HepG2 (cell line): ENCODE measurements around the gene PCDHA7. TPM values are rescaled to one million over a fixed set of nuclear protein-coding genes. Genes with fewer than 3 reads are reported as not detected.

Experiments
- CEBPB ChIP-seq: IDR thresholded peaks from 2 replicates; pipeline ENCODE4 v1.6.1; 2011; ENCODE audit warnings: low read depth, low read length, improper control_type of control experiment, borderline replicate concordance
- EEA1 ChIP-seq: sonication (generic); formaldehyde crosslinking; IDR thresholded peaks from 2 replicates; pipeline ENCODE4 v1.5.1; 2020; ENCODE audit warnings: mild to moderate bottlenecking, missing genetic modification reagents, borderline replicate concordance
- GABPA ChIP-seq, 2 experiments: IDR thresholded peaks; 2 replicates each; pipeline ENCODE4 v1.6.1; 2011 to 2016; ENCODE audit warnings: low read depth in 2 of 2, low read length in 1 of 2, missing biosample characterization in 1 of 2, missing genetic modification characterization in 1 of 2
- HNRNPLL ChIP-seq: fragments of 200-400 bp; formaldehyde crosslinking; IDR thresholded peaks from 2 replicates; pipeline ENCODE4 v1.6.1; 2017; ENCODE audit warnings: mild to moderate bottlenecking, low read depth, low read length; ENCODE audit not compliant: poor library complexity, severe bottlenecking
- KDM3A ChIP-seq: IDR thresholded peaks from 2 replicates; pipeline ENCODE4 v1.6.1; 2018; ENCODE audit warnings: low read depth, missing compliant biosample characterization
- SMYD3 ChIP-seq: sonication (generic); formaldehyde crosslinking; IDR thresholded peaks from 2 replicates; pipeline ENCODE4 v1.8.1; 2023; ENCODE audit warnings: mild to moderate bottlenecking, missing genetic modification reagents
- ZNF160 ChIP-seq: sonication (generic); formaldehyde crosslinking; IDR thresholded peaks from 2 replicates; pipeline ENCODE4 v1.8.0; 2022; ENCODE audit warnings: mild to moderate bottlenecking, inconsistent platforms, missing genetic modification reagents
- ZNF432 ChIP-seq: sonication (generic); formaldehyde crosslinking; IDR thresholded peaks from 2 replicates; pipeline ENCODE4 v1.5.0; 2020; ENCODE audit warnings: missing genetic modification reagents, mild to moderate bottlenecking, borderline replicate concordance
- polyA plus RNA-seq, 8 experiments: library from polyadenylated mRNA; depleted of rRNA in 3 of 8; stranded (reverse) in 7 of 8; unstranded in 1 of 8; fragments of >200 nt; fragmentation: Illumina TruSeq in 4 of 8; extraction: Trizol in 4 of 8; gene quantifications; 2 replicates each; pipeline versions ENCODE4 v1.2.1 to v1.2.3, GENCODE V29; 2011 to 2016; ENCODE audit warnings: low read depth in 4 of 8, missing spikeins in 1 of 8, mixed read lengths in 1 of 8; ENCODE audit not compliant: insufficient read depth in 1 of 8
- total RNA-seq, 5 experiments: library from RNA; depleted of rRNA; stranded (reverse); fragments of >200 nt; fragmentation: Illumina TruSeq; extraction: Trizol; gene quantifications; 2 replicates each; pipeline ENCODE4 v1.2.3, GENCODE V29; 2016; ENCODE audit warnings: low read depth in 1 of 5
- TF ChIP-seq, protein P1 (sequence below): sonication (generic); formaldehyde crosslinking; IDR thresholded peaks from 2 replicates; pipeline ENCODE4 v1.4.0; 2020; ENCODE audit warnings: missing genetic modification reagents
- TF ChIP-seq, protein P2 (sequence below): sonication (generic); formaldehyde crosslinking; IDR thresholded peaks from 2 replicates; pipeline ENCODE4 v1.8.0; 2022; ENCODE audit warnings: missing genetic modification reagents, mild to moderate bottlenecking, moderate library complexity, borderline replicate concordance
- TF ChIP-seq, protein P3 (sequence below): sonication (generic); formaldehyde crosslinking; IDR thresholded peaks from 2 replicates; pipeline ENCODE4; 2020; ENCODE audit warnings: missing genetic modification reagents, mild to moderate bottlenecking, borderline replicate concordance
- TF ChIP-seq, protein P4 (sequence below): sonication (generic); formaldehyde crosslinking; IDR thresholded peaks from 2 replicates; pipeline ENCODE4 v1.4.0; 2020; ENCODE audit warnings: mild to moderate bottlenecking, missing genetic modification reagents
- TF ChIP-seq, protein P5 (sequence below): sonication (generic); formaldehyde crosslinking; IDR thresholded peaks from 2 replicates; pipeline ENCODE4 v1.4.0; 2020; ENCODE audit warnings: missing genetic modification reagents

The PCDHA7 gene
- total and polyA plus RNA-seq, 2 of the 13 experiments (the other 11 are each of a cell fraction or from before 2014, with no cell fraction given): 0.49 to 0.53 TPM

DNA sequence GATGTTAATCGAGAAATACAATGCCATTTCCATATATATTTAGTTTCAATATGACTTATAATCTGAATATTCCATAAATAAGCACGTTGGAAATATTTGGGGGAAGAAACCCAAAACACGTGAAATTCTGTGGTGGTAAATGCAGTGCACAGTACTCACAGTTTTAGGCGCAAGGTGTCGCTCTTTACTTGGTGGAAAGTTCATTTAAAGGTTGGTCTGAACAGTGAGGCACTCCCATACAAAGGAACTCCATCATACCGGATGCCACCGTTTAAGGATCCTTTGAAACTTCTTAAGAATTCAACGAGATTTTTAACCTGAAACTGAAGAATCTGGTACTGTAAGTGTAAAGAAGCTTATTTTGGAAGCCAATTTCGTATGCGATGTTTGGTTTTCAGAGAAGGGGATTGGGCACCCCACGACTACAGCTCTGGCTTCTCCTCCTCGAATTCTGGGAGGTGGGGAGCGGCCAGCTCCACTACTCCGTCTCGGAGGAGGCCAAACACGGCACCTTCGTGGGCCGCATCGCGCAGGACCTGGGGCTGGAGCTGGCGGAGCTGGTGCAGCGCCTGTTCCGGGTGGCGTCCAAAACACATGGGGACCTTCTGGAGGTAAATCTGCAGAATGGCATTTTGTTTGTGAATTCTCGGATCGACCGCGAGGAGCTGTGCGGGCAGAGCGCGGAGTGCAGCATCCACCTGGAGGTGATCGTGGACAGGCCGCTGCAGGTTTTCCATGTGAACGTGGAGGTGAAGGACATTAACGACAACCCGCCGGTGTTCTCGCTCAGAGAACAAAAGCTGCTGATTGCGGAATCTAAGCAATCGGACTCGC is 34.9 kb downstream of the PCDHA7 start, which contains the start of gene PCDHA11 (continued):
- TF ChIP-seq, protein P1, sequence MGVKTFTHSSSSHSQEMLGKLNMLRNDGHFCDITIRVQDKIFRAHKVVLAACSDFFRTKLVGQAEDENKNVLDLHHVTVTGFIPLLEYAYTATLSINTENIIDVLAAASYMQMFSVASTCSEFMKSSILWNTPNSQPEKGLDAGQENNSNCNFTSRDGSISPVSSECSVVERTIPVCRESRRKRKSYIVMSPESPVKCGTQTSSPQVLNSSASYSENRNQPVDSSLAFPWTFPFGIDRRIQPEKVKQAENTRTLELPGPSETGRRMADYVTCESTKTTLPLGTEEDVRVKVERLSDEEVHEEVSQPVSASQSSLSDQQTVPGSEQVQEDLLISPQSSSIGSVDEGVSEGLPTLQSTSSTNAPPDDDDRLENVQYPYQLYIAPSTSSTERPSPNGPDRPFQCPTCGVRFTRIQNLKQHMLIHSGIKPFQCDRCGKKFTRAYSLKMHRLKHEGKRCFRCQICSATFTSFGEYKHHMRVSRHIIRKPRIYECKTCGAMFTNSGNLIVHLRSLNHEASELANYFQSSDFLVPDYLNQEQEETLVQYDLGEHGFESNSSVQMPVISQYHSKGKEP (CRISPR knock-in tag): no peak
- TF ChIP-seq EEA1 (CRISPR knock-in tag) (no peak), HNRNPLL (peak; percentile 22), CEBPB (peak; percentile 61; the same call in 1 of the 2 replicates), ZNF432 (CRISPR knock-in tag) (no peak), GABPA (IDR thresholded peaks at IDR 0.05; ENCODE audit: low read depth, low read length) (no peak), GABPA (CRISPR knock-in tag; IDR thresholded peaks at IDR 0.05; ENCODE audit: low read depth) (no peak), KDM3A (CRISPR knock-in tag) (no peak), ZNF160 (CRISPR knock-in tag) (no peak), SMYD3 (CRISPR knock-in tag) (no peak)
- TF ChIP-seq, protein P2, sequence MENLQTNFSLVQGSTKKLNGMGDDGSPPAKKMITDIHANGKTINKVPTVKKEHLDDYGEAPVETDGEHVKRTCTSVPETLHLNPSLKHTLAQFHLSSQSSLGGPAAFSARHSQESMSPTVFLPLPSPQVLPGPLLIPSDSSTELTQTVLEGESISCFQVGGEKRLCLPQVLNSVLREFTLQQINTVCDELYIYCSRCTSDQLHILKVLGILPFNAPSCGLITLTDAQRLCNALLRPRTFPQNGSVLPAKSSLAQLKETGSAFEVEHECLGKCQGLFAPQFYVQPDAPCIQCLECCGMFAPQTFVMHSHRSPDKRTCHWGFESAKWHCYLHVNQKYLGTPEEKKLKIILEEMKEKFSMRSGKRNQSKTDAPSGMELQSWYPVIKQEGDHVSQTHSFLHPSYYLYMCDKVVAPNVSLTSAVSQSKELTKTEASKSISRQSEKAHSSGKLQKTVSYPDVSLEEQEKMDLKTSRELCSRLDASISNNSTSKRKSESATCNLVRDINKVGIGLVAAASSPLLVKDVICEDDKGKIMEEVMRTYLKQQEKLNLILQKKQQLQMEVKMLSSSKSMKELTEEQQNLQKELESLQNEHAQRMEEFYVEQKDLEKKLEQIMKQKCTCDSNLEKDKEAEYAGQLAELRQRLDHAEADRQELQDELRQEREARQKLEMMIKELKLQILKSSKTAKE (CRISPR knock-in tag): no peak
- TF ChIP-seq, protein P3, sequence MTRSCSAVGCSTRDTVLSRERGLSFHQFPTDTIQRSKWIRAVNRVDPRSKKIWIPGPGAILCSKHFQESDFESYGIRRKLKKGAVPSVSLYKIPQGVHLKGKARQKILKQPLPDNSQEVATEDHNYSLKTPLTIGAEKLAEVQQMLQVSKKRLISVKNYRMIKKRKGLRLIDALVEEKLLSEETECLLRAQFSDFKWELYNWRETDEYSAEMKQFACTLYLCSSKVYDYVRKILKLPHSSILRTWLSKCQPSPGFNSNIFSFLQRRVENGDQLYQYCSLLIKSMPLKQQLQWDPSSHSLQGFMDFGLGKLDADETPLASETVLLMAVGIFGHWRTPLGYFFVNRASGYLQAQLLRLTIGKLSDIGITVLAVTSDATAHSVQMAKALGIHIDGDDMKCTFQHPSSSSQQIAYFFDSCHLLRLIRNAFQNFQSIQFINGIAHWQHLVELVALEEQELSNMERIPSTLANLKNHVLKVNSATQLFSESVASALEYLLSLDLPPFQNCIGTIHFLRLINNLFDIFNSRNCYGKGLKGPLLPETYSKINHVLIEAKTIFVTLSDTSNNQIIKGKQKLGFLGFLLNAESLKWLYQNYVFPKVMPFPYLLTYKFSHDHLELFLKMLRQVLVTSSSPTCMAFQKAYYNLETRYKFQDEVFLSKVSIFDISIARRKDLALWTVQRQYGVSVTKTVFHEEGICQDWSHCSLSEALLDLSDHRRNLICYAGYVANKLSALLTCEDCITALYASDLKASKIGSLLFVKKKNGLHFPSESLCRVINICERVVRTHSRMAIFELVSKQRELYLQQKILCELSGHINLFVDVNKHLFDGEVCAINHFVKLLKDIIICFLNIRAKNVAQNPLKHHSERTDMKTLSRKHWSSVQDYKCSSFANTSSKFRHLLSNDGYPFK (CRISPR knock-in tag): no peak
- TF ChIP-seq, protein P4, sequence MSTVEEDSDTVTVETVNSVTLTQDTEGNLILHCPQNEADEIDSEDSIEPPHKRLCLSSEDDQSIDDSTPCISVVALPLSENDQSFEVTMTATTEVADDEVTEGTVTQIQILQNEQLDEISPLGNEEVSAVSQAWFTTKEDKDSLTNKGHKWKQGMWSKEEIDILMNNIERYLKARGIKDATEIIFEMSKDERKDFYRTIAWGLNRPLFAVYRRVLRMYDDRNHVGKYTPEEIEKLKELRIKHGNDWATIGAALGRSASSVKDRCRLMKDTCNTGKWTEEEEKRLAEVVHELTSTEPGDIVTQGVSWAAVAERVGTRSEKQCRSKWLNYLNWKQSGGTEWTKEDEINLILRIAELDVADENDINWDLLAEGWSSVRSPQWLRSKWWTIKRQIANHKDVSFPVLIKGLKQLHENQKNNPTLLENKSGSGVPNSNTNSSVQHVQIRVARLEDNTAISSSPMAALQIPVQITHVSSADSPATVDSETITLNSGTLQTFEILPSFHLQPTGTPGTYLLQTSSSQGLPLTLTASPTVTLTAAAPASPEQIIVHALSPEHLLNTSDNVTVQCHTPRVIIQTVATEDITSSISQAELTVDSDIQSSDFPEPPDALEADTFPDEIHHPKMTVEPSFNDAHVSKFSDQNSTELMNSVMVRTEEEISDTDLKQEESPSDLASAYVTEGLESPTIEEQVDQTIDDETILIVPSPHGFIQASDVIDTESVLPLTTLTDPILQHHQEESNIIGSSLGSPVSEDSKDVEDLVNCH (CRISPR knock-in tag): no peak
- TF ChIP-seq, protein P5, sequence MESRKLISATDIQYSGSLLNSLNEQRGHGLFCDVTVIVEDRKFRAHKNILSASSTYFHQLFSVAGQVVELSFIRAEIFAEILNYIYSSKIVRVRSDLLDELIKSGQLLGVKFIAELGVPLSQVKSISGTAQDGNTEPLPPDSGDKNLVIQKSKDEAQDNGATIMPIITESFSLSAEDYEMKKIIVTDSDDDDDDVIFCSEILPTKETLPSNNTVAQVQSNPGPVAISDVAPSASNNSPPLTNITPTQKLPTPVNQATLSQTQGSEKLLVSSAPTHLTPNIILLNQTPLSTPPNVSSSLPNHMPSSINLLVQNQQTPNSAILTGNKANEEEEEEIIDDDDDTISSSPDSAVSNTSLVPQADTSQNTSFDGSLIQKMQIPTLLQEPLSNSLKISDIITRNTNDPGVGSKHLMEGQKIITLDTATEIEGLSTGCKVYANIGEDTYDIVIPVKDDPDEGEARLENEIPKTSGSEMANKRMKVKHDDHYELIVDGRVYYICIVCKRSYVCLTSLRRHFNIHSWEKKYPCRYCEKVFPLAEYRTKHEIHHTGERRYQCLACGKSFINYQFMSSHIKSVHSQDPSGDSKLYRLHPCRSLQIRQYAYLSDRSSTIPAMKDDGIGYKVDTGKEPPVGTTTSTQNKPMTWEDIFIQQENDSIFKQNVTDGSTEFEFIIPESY: peak; percentile 53; the same call in 1 of the 2 replicates
